GM12801 (cell line): ENCODE results near the gene GSTM3.

Experiments
- TF ChIP-seq, protein P1 (sequence below): IDR thresholded peaks from one replicate; pipeline ENCODE4 v1.5.1; 2011; ENCODE audit warnings: control low read depth; ENCODE audit not compliant: insufficient read length; ENCODE audit errors: extremely low read depth

GSTM3 gene

DNA sequence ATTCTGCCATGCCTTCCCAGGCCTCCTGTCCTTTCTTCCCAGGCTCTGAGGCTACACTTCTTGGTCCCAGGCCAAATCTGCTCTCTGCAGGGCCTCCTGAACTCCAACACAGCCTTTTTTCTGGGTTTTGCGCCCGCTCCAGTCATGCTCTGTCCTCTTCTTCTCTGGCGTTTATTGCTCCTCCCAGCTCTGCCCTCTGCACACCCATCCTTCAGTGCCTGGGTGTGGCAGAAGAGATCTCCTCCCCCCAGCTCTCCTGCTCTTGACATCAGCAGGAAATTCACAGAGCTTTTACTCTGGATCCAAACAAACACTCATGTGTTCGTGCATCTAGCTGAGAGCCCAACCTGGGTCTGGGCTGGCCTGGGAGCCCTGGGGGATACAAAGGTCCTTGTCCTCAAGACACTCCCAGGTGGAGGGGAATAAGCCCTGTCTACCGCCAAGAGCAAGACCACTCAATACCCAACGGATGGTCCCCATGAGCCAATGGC is 45.7 kb upstream of the GSTM3 start:
- TF ChIP-seq, protein P1, sequence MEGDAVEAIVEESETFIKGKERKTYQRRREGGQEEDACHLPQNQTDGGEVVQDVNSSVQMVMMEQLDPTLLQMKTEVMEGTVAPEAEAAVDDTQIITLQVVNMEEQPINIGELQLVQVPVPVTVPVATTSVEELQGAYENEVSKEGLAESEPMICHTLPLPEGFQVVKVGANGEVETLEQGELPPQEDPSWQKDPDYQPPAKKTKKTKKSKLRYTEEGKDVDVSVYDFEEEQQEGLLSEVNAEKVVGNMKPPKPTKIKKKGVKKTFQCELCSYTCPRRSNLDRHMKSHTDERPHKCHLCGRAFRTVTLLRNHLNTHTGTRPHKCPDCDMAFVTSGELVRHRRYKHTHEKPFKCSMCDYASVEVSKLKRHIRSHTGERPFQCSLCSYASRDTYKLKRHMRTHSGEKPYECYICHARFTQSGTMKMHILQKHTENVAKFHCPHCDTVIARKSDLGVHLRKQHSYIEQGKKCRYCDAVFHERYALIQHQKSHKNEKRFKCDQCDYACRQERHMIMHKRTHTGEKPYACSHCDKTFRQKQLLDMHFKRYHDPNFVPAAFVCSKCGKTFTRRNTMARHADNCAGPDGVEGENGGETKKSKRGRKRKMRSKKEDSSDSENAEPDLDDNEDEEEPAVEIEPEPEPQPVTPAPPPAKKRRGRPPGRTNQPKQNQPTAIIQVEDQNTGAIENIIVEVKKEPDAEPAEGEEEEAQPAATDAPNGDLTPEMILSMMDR, result no peak

DNA sequence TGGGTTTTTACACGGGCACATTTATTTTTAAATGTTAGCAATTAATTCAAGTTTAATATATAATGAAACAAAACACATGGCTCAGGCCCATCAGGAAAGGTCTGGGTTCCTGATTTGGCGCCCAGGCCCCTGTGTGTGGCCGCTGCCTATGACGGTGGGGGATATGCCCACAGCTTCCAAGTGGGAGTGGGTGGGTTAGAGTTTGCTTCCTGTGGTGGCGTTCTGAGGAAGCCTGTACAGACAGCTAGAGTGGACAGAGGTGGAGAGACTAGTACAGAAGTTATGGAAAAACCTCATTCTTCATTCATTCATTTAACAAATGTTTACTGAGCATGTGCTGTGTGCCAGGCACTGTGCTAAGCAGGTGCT is 45.3 kb upstream of the GSTM3 start:
- TF ChIP-seq, protein P1, result no peak

DNA sequence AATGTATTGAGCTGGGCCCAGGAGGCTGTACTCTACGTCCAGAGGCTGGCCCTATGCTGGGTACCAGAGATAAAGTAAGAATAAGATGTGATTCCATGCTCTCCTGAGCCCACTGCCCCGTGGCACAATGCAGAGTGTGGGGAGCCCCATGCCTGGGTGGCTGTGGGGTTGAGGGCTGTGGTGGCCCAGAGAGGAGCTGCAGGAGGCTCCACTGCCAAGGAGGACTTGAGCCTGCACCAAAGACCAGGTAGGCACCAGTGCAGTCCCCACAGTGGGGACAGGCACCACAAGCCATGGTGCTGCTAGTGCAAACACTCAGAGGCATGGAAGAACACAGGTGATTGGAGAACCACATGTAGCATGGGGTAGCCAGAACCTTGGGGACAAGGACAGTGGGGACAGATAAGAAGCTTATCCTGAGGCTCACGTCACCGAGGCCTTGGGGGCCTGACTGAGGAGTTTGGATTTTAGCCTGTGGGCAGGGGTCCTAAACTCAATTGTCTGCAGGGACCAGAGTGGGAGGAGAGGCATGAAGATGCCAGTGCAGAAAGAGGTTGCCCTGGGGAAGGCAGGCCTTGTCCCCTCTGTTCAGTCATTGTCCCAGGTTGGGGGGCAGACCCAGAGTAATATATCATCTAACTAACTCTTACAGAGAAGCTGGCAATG is 44.7 kb upstream of the GSTM3 start:
- TF ChIP-seq, protein P1, result no peak

DNA sequence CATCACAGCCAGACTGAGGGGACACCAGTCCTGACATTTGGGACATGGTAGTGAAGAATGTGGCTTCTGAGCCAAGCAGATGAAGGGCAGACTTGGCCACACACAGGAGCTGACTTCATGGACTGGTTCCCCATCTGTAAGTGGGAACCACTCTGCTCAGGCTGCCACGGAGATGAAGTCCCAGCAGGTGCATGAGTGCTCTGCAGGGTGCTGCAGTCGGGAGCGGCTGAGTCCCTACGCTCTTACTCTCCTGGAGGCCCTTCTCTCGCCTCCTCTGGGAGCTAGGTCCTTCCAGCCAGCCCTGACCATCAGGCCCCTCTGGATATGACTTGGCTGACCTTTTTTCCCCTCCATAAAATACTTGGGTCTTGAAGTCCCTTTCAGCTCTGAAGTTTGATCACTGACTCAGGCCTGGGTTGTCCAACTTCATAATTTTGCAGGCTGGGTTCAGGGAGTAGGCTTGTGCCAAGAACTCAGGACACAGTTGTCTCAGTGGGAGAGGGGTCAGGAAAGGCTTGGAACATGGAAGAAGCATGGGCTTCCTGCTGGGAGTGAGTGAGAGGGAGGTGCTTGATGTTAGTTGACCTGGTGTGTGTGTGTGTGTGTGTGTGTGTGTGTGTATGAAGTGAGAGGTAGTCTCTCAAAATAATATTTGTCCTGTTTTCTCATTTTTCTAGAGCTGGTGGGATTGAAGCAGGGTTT is 43.9 kb upstream of the GSTM3 start:
- TF ChIP-seq, protein P1, result no peak

DNA sequence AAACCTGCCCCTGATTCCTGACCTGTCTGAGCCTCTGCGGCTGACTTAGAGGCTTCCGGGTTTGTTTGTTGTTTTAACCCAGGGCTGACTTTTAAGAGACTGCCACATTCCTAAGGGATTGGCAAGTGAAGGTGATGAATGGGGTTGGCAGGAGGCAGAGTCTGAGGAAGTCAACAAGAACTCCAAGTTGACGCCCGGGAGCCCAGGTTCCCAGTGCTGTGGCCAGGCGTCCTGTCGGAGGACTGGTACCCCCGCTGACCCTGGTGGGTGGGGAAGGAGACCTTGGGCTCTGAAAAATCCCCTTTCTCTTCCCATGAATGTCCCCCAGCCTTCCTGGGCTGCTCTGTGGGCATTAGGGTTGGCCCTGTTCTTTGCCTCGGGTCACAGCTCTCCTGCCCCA is 42.6 kb upstream of the GSTM3 start:
- TF ChIP-seq, protein P1, result no peak

DNA sequence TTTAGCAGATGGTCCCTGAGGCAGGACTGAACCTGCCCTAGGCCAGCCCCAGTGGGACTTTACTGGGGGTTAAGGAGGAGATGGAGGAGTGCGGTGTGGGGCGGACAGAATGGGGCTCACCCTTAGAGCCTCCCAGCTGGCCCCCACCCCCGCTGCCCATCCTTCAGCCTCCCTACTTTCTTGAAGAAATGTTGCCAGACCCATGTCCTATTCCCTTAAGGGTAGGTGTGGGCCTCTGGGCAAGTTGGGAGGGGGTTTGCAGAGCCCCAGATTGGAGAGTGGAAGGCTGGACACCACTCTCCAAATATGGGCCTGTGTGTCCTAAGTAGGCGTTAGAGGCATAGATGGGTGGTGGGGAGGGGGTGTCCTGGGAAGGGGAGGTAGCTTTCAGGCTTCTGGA is 42.1 kb upstream of the GSTM3 start:
- TF ChIP-seq, protein P1, result no peak

DNA sequence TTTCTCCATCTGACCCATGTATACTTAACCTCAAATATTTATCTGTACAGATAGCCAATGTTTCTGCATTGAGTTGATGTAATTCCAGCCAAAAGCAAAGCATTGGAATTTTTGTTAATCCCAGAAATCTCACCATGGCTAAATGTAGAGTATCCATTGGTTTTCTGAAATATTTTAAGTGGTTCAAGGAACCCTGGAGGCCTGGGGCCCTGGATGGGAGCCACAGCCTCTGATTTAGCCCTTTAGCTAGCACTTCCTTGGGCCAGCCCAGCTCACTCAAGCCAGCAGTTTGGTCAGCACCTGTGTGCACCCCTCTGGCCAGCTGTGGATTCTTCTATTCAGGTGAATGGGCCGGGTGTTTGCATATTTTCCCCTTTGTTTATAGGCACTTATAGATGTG is 41.7 kb upstream of the GSTM3 start:
- TF ChIP-seq, protein P1, result no peak
